CD4-positive, alpha-beta T cell treated with Interleukin-17A for 4 hours (primary cell): ENCODE results near the gene TAOK2.
"Not testable (repeated sequence)": the region's sequence is repeated elsewhere in the genome, so short reads cannot be mapped to it uniquely, and the experiment has no call there.

Source experiments
- DNase-seq: peaks from one replicate; pipeline ENCODE4 v3.0.0-alpha.2; 2020; ENCODE audit warnings: mixed read lengths

Gene TAOK2

GRCh38 chr16:29973384-29974246 lies at the start of gene TAOK2:
TAOK2 (plus strand) TSS chr16:29973868; CDS start chr16:29977773, 3,905 bp downstream.
- DNase-seq, result peak; percentile 98

- no peak for DNase-seq
Measured at GRCh38 chr16:29925105-29925756, 48.4 kb upstream of the TAOK2 start.

- peak; percentile 83 for DNase-seq
Measured at GRCh38 chr16:29925781-29926710, 47.6 kb upstream of the TAOK2 start, which contains the start of gene KCTD13. KCTD13 (minus strand) TSS chr16:29926226; CDS start chr16:29926033, 193 bp downstream.

- no peak for DNase-seq
Measured at GRCh38 chr16:29926711-29927052, 47.0 kb upstream of the TAOK2 start.

- DNase-seq, result no peak
Measured at GRCh38 chr16:29927070-29927905, 46.4 kb upstream of the TAOK2 start.

- not testable (repeated sequence) for DNase-seq
Measured at GRCh38 chr16:29931750-29932149, 41.9 kb upstream of the TAOK2 start.

- DNase-seq, result no peak
Measured at GRCh38 chr16:29940656-29941055, 33.0 kb upstream of the TAOK2 start.

GRCh38 chr16:29943846-29944799 lies 29.5 kb upstream of the TAOK2 start:
- DNase-seq, result no peak

- DNase-seq, result no peak
Measured at GRCh38 chr16:29947897-29948296, 25.8 kb upstream of the TAOK2 start.

GRCh38 chr16:29950806-29951461 lies 22.7 kb upstream of the TAOK2 start:
- no peak for DNase-seq

GRCh38 chr16:29951625-29952365 lies 21.9 kb upstream of the TAOK2 start:
- no peak for DNase-seq

GRCh38 chr16:29958756-29959155 lies 14.9 kb upstream of the TAOK2 start:
- no peak for DNase-seq

GRCh38 chr16:29959293-29959692 lies 14.4 kb upstream of the TAOK2 start:
- no peak for DNase-seq

GRCh38 chr16:29959821-29960220 lies 13.8 kb upstream of the TAOK2 start:
- not testable (repeated sequence) for DNase-seq

- no peak for DNase-seq
Measured at GRCh38 chr16:29961127-29961478, 12.6 kb upstream of the TAOK2 start.

- DNase-seq, result peak; percentile 94
Measured at GRCh38 chr16:29961479-29962343, 12.0 kb upstream of the TAOK2 start, which contains the start of gene TMEM219. TMEM219 (plus strand) TSS chr16:29962079; CDS start chr16:29963144, 1,065 bp downstream.

- peak; percentile 9 for DNase-seq
Measured at GRCh38 chr16:29962344-29962994, 11.2 kb upstream of the TAOK2 start.
